SK-N-MC (cell line): ENCODE results near the gene EIF2A.
A peak's percentile ranks its signal among the peaks of the same experiment; 100 is the strongest.

Source experiments
- DNase-seq: peaks from one replicate; pipeline ENCODE4 v3.0.0-alpha.2; 2011; ENCODE audit warnings: low read depth, low spot score
- H3K27ac ChIP-seq: fragments of 200-600 bp; sonication (generic); 2 replicates; pipeline ENCODE4 v1.5.1; 2016; ENCODE audit warnings: mixed run types
- H3K36me3 ChIP-seq: fragments of 200-600 bp; sonication (generic); 2 replicates; pipeline ENCODE4 v1.6.1; 2017; ENCODE audit warnings: antibody characterized with exemption, low read length, mixed read lengths; ENCODE audit not compliant: insufficient read depth
- H3K4me3 ChIP-seq: fragments of 200-600 bp; sonication (generic); 2 replicates; pipeline ENCODE4 v1.5.1; 2016
- H3K9ac ChIP-seq: fragments of 200-600 bp; sonication (generic); 2 replicates; pipeline ENCODE4 v1.8.0; 2017; ENCODE audit warnings: mixed run types, mixed read lengths; ENCODE audit not compliant: insufficient read length
- H3K9me3 ChIP-seq: fragments of 200-600 bp; sonication (generic); 2 replicates; pipeline ENCODE4 v1.6.1; 2017; ENCODE audit warnings: low read depth, mild to moderate bottlenecking, antibody characterized with exemption, low read length, moderate library complexity, mixed read lengths
- EZH2 ChIP-seq: fragments of 200-600 bp; sonication (generic); IDR thresholded peaks from one replicate; pipeline ENCODE4 v1.6.1; 2017; ENCODE audit warnings: antibody characterized with exemption
- FOXP2 ChIP-seq: optimal IDR thresholded peaks from 2 replicates; pipeline ENCODE3; 2011; ENCODE audit warnings: mild to moderate bottlenecking, moderate library complexity; ENCODE audit not compliant: insufficient read depth; ENCODE audit errors: extremely low read length, control extremely low read depth
- POLR2AphosphoS5 ChIP-seq: IDR thresholded peaks from 2 replicates; pipeline ENCODE4 v1.6.1; 2012; ENCODE audit warnings: mild to moderate bottlenecking, low read depth, low read length, borderline replicate concordance

Gene EIF2A

GRCh38 chr3:150519026-150519425 is 27.6 kb upstream of the EIF2A start:
- DNase-seq, result no peak
- Histone ChIP-seq H3K27ac (no peak overlapping the region), H3K4me3 (no peak overlapping the region), H3K36me3 (no peaks in the 10 kb centered on the region), H3K9me3 (no peaks in the 10 kb centered on the region), H3K9ac (no peak overlapping the region)
- TF ChIP-seq EZH2 (no peak), FOXP2 (no peak), POLR2AphosphoS5 (no peak)

- H3K36me3 ChIP-seq, result no peaks in the 10 kb centered on the region
- no peaks in the 10 kb centered on the region for H3K9me3 ChIP-seq
- H3K4me3 ChIP-seq, result no peak overlapping the region
- TF ChIP-seq EZH2 (no peak), POLR2AphosphoS5 (no peak), FOXP2 (no peak)
- H3K9ac ChIP-seq, result no peak overlapping the region
- H3K27ac ChIP-seq, result no peak overlapping the region
- no peak for DNase-seq
Measured at GRCh38 chr3:150520408-150520807, 26.2 kb upstream of the EIF2A start.

GRCh38 chr3:150521463-150521862 is 25.1 kb upstream of the EIF2A start:
- no peak for DNase-seq
- H3K36me3 ChIP-seq, result no peaks in the 10 kb centered on the region

GRCh38 chr3:150523538-150523937 is 23.0 kb upstream of the EIF2A start:
- H3K27ac ChIP-seq, result no peak overlapping the region
- no peak for DNase-seq
- no peak overlapping the region for H3K4me3 ChIP-seq
- no peak for TF ChIP-seq POLR2AphosphoS5
- TF ChIP-seq EZH2, result no peak
- TF ChIP-seq FOXP2, result no peak
- H3K9ac ChIP-seq, result no peak overlapping the region
- H3K36me3 ChIP-seq, result no peaks in the 10 kb centered on the region
- H3K9me3 ChIP-seq, result no peaks in the 10 kb centered on the region

More at GRCh38 chr3:150521463-150521862, 25.1 kb upstream of the EIF2A start:
- H3K4me3 ChIP-seq, result no peak overlapping the region
- TF ChIP-seq POLR2AphosphoS5 (no peak), FOXP2 (no peak), EZH2 (no peak)
- no peak overlapping the region for H3K27ac ChIP-seq
- H3K9me3 ChIP-seq, result no peaks in the 10 kb centered on the region
- H3K9ac ChIP-seq, result no peak overlapping the region

GRCh38 chr3:150527464-150528255 is 18.9 kb upstream of the EIF2A start:
- Histone ChIP-seq H3K36me3 (no peaks in the 10 kb centered on the region), H3K27ac (no peak overlapping the region), H3K4me3 (no peak overlapping the region), H3K9ac (peak overlapping the region; percentile 27), H3K9me3 (no peaks in the 10 kb centered on the region)
- no peak for TF ChIP-seq EZH2
- TF ChIP-seq POLR2AphosphoS5, result no peak
- no peak for TF ChIP-seq FOXP2
- no peak for DNase-seq

- Histone ChIP-seq H3K36me3 (no peaks in the 10 kb centered on the region), H3K9ac (peak overlapping the region; percentile 27), H3K4me3 (no peak overlapping the region), H3K27ac (no peak overlapping the region), H3K9me3 (no peaks in the 10 kb centered on the region)
- peak; percentile 30 for DNase-seq
- TF ChIP-seq FOXP2 (no peak), POLR2AphosphoS5 (no peak), EZH2 (no peak)
Measured at GRCh38 chr3:150528354-150528797, 18.2 kb upstream of the EIF2A start.

GRCh38 chr3:150531775-150532174 is 14.8 kb upstream of the EIF2A start:
- no peaks in the 10 kb centered on the region for H3K9me3 ChIP-seq
- H3K9ac ChIP-seq, result no peak overlapping the region
- no peak for TF ChIP-seq FOXP2
- no peak for TF ChIP-seq POLR2AphosphoS5

GRCh38 chr3:150535204-150535603 is 11.4 kb upstream of the EIF2A start:
- no peak for DNase-seq
- no peaks in the 10 kb centered on the region for H3K9me3 ChIP-seq
- H3K9ac ChIP-seq, result no peak overlapping the region
- H3K36me3 ChIP-seq, result no peaks in the 10 kb centered on the region
- no peak overlapping the region for H3K27ac ChIP-seq
- H3K4me3 ChIP-seq, result no peak overlapping the region
- TF ChIP-seq EZH2 (no peak), FOXP2 (no peak), POLR2AphosphoS5 (no peak)

More at GRCh38 chr3:150531775-150532174, 14.8 kb upstream of the EIF2A start:
- Histone ChIP-seq H3K36me3 (no peaks in the 10 kb centered on the region), H3K4me3 (no peak overlapping the region), H3K27ac (no peak overlapping the region)
- no peak for DNase-seq
